Effector memory CD4-positive, alpha-beta T cell (primary cell): Measurements from ENCODE around the gene SFTPA2.
"Not testable (repeated sequence)": the region's sequence is repeated elsewhere in the genome, so short reads cannot be mapped to it uniquely, and the experiment has no call there.

Source experiments
- DNase-seq, 3 donors: peaks; one replicate each; pipeline ENCODE4 v3.0.0-alpha.2; 2020
- H3K27ac ChIP-seq: 2 replicates; pipeline ENCODE4 v1.7.0; 2013; ENCODE audit warnings: mild to moderate bottlenecking, low read length, moderate library complexity; ENCODE audit not compliant: insufficient read depth, poor library complexity, severe bottlenecking
- H3K27me3 ChIP-seq: replicated peaks from 2 replicates; pipeline ENCODE4 v1.7.0; 2013; ENCODE audit warnings: mild to moderate bottlenecking, low read length; ENCODE audit not compliant: insufficient read depth, control insufficient read depth, poor library complexity, severe bottlenecking
- H3K36me3 ChIP-seq: 2 replicates; pipeline ENCODE4 v1.7.0; 2013; ENCODE audit warnings: mild to moderate bottlenecking, low read length, moderate library complexity; ENCODE audit not compliant: control insufficient read depth, insufficient read depth
- H3K4me1 ChIP-seq: 2 replicates; pipeline ENCODE4 v1.7.0; 2013; ENCODE audit warnings: low read length, mild to moderate bottlenecking; ENCODE audit not compliant: control insufficient read depth, insufficient read depth, poor library complexity, severe bottlenecking
- H3K4me3 ChIP-seq: 2 replicates; pipeline ENCODE4 v1.7.0; 2013; ENCODE audit warnings: low read length, low read depth, mild to moderate bottlenecking; ENCODE audit not compliant: insufficient read depth, poor library complexity, severe bottlenecking
- H3K9me3 ChIP-seq: 2 replicates; pipeline ENCODE4 v1.7.0; 2013; ENCODE audit warnings: mild to moderate bottlenecking, low read length, moderate library complexity; ENCODE audit not compliant: control insufficient read depth
- total RNA-seq, 3 donors: gene quantifications; one replicate each; lab custom pipeline; 2026; lab: John Stamatoyannopoulos, UW

Gene SFTPA2
- total RNA-seq = 0 reads per million in 3 donors

DNA sequence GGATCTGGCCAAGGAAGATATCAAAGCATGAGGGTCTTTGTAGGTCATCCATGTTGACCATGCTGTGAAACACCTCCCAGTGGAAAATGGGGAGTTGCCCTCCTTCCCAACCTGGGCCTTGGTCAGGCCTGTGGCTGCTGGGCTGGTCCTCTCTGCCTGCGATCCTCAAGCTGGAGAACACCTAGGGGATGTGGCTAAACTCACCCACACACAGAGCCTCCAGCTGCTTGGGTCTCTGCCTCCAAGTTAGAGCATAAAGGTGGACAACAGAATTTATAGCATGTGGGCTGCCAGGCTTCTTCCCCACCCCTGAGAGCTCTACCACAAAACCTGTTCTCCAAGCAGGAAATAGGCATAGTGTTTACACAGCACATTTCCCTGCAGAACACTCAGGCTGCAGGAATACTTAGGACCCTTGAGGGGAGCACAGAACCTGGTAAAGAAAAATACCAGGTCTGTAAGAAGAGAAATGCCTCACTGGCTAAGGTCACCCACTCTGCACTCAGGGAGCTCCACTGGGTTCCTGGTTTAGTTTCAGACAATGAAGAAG is at the start of gene SFTPA2:
TSS of gene SFTPA2 (minus strand) at position 248 of the 550 bp plus-strand sequence. CDS start 924 bp downstream, outside the sequence.
- DNase-seq = no peak
- no peak within 1 kb of the TSS for H3K4me3 ChIP-seq
- H3K27me3 ChIP-seq = peaks cover 4% of the 10 kb centered on the region
- H3K4me1 ChIP-seq = peaks cover 2% of the 10 kb centered on the region
- H3K9me3 ChIP-seq = no peaks in the 10 kb centered on the region
- H3K36me3 ChIP-seq = no peaks in the 10 kb centered on the region
- no peak within 1 kb of the TSS for H3K27ac ChIP-seq

DNA sequence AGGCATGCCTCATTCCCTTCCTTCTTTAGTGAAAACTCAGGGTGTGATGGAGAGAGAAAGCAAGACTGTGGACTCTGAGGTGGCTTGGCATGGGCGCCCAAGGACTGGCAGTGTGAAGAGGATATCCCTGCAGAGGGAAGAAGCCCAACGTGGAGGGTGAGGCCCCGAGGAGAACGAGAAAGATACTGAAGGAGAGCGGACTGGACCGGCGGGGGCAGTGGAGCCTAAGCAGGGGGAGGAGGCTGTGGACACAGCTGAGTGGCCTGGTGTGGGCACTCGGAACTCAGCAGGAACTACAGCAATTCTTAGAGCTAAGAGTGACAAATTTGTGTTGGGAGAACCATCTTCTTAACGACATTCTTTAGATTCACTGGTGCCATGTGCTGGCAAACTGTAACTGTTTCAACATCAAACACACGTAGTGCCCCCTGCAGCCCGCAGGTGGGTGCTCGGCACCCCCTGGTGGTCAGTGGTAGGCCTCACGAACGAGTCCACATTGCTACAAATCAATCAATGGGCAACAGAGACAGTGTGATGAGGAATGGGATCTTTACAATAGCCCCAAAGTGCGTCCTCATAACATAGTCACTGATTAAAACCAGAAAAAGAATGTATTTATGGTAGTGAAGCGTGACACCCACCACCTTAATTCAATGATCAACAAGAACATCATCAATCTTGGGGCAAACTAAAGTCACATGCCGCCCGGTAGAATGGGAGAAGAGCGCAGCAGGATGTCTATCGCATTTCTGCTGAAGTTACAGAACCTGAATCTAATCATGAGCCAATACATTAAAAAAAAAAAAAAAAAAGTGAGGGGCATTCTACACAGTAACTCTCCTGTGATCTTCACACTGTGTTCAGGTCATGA is 48.5 kb upstream of the SFTPA2 start:
- no peak overlapping the region for H3K4me3 ChIP-seq
- H3K27me3 ChIP-seq = no peaks in the 10 kb centered on the region
- H3K27ac ChIP-seq = no peak overlapping the region
- no peaks in the 10 kb centered on the region for H3K36me3 ChIP-seq
- peak in 1 of 3 donors; percentile 24 for DNase-seq
- H3K4me1 ChIP-seq = no peaks in the 10 kb centered on the region
- H3K9me3 ChIP-seq = no peaks in the 10 kb centered on the region

DNA sequence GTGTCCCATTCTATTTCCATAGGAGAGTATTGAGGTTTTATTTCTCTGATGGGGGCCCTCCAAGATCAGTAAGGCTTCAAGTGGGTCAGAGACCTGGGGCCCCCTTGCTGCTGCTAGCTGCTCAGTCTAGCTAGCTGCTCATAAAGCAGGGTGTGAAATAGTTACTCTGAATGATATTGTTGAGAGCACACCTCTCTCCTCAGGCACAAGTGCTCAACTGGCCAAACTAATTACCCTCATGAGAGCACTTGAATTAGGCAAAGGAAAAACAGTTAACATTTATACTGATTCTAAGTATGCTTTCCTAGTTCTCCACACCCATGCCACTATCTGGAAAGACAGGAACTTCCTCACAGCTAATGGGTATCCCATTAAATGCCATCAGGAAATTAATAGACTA is 45.1 kb upstream of the SFTPA2 start:
- DNase-seq = no peak
- Histone ChIP-seq H3K9me3 (no peaks in the 10 kb centered on the region), H3K4me3 (no peak overlapping the region), H3K27me3 (no peaks in the 10 kb centered on the region), H3K4me1 (no peaks in the 10 kb centered on the region), H3K36me3 (no peaks in the 10 kb centered on the region), H3K27ac (no peak overlapping the region)

DNA sequence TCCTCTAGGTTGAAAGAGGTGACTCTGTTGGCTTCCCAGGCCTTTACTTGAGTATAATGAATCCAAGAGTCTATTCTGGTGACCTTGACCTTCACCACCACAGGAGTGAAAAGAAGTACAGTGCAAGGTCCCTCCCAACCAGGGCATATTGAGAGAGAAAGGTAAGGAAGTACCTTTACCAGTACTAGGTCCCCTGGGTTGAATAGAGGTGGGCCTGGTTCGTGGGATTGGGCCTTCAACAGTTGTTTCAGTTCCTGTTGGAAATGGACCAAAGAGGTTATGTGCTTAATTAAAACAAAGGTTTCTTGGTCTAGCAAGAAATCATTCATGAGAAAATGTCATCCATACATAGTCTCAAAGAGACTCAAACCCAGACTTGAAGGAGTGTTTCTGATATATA is 44.1 kb upstream of the SFTPA2 start:
- H3K4me1 ChIP-seq = no peaks in the 10 kb centered on the region
- H3K4me3 ChIP-seq = no peak overlapping the region
- no peak overlapping the region for H3K27ac ChIP-seq
- H3K9me3 ChIP-seq = no peaks in the 10 kb centered on the region
- DNase-seq = no peak
- H3K36me3 ChIP-seq = no peaks in the 10 kb centered on the region
- no peaks in the 10 kb centered on the region for H3K27me3 ChIP-seq

DNA sequence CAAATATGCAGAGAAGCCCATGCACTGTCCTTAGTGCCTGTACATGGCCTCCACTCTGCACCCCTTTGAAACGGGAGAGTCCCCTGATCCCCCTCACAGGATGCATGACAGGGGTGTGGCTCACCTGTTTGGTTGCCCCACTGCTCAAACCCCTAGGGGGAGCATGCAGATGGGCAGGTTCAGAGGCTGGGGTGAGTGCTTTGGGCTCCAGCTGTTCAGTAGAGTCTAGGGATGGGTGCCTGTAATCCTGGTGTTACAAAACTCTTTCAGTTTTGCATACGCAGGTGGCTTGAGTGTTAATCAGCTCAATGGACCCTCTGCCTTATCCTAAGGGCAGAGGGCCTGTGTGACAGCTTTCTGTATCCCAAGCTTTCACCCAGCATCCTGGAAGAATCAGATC is 42.7 kb upstream of the SFTPA2 start:
- Histone ChIP-seq H3K27me3 (no peaks in the 10 kb centered on the region), H3K36me3 (no peaks in the 10 kb centered on the region), H3K4me3 (no peak overlapping the region), H3K9me3 (no peaks in the 10 kb centered on the region), H3K4me1 (no peaks in the 10 kb centered on the region), H3K27ac (no peak overlapping the region)
- no peak for DNase-seq

DNA sequence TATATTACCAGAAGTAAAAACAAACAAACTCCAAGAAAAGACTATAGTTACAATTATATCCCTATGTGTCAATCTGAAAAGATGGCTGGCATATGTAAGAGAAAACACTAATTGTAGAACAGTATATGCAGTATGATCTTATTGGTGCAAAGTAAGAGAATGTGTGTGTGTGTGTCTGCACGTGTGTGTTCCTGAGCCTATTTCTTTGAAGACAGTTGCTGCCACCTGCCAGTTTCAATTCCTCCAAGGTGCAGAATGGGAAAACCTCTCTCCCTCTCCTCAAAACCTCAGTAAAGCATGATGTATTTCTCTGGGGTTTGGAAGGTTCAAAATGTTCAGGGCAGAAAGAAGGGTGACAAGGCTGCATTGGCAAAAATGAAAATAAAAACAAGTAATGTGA is 41.7 kb upstream of the SFTPA2 start:
- no peaks in the 10 kb centered on the region for H3K9me3 ChIP-seq
- no peak for DNase-seq
- H3K4me3 ChIP-seq = no peak overlapping the region
- H3K27ac ChIP-seq = no peak overlapping the region
- H3K27me3 ChIP-seq = no peaks in the 10 kb centered on the region
- no peaks in the 10 kb centered on the region for H3K36me3 ChIP-seq
- H3K4me1 ChIP-seq = no peaks in the 10 kb centered on the region

DNA sequence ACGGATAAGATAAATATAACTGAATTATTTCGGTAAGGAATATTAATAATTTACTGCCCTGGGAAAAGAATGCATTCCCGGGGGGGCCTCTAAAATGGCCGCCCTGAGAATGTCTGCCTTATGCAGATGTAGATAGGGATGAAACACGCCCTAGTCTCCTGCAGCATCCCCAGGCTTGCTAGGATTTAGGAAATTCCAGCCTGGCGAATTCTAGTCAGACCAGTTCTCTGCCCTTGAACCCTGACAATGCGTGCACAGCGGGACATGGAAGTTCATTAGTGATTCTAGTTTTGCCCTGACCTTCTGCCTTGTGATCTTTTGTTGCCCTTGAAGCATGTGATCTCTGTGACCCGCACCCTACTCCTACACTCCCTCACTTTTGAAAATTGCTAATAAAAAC is 39.4 kb upstream of the SFTPA2 start:
- not testable (repeated sequence) for H3K27ac ChIP-seq, H3K4me1 ChIP-seq, DNase-seq, H3K27me3 ChIP-seq, H3K9me3 ChIP-seq, H3K4me3 ChIP-seq, H3K36me3 ChIP-seq

DNA sequence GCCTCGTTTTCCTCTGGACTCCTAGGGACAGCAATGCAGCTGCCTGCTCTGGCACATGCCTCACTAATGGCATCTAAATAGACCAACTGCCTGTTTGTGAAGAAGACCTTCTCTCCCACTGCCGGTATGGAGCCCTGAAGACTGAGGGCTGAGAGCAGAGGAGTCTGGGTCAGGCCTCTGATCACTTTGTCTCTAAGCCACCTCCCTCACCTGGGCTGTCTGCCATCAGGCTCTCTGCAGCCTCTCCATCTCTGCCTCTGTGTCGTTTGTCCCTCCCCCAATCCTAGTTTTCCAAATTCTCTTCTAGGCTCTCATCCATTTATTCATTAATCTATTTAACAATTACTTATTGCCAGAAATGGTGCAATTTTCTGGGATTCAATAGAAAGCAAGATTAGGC is 35.3 kb upstream of the SFTPA2 start:
- no peak for DNase-seq
- Histone ChIP-seq H3K4me1 (no peaks in the 10 kb centered on the region), H3K36me3 (no peaks in the 10 kb centered on the region), H3K27me3 (no peaks in the 10 kb centered on the region), H3K4me3 (no peak overlapping the region), H3K9me3 (no peaks in the 10 kb centered on the region), H3K27ac (no peak overlapping the region)

DNA sequence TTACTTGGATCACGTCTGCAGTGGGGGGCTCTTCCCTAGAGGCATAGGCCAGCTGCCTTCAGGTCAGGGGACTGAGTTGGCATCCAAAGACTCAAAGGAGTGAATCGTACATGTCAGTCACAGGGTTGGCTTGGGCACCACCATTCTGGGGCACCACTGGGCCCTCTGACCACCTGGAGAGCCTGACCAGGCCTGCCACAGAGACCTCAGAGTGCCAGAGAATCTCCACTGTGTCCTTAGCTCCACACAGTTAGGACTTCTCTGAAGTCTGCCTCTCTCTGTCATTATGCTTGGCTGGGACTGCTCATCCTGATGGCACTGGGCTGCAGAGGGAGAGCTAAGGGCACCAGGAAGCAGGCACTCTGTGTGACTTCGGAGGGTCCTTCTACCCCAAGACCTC is 34.4 kb upstream of the SFTPA2 start:
- not testable (repeated sequence) for H3K4me3 ChIP-seq, H3K27ac ChIP-seq, DNase-seq, H3K4me1 ChIP-seq, H3K9me3 ChIP-seq, H3K36me3 ChIP-seq, H3K27me3 ChIP-seq

DNA sequence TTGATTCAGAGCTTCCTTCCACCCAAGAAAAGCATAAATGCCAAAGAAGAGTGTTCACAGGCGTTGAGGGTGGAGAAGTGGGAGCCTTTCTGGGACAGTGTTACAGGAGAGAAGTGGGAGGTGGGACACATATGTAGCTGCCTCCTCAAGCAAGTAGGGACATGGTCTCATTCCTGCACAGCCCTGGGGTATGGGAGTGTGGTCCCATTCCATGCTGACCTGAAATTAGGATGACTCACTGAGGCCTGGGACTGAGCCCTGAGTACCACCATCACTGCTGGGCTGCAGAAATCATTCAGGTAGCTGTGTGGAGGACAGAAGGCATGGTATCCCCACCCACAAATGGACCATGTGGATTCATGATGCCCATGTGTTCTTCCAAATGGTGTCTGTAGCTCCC is 33.2 kb upstream of the SFTPA2 start:
- no peak overlapping the region for H3K4me3 ChIP-seq
- no peaks in the 10 kb centered on the region for H3K9me3 ChIP-seq
- H3K4me1 ChIP-seq = no peaks in the 10 kb centered on the region
- no peaks in the 10 kb centered on the region for H3K27me3 ChIP-seq
- H3K27ac ChIP-seq = no peak overlapping the region
- DNase-seq = no peak
- H3K36me3 ChIP-seq = no peaks in the 10 kb centered on the region
